Activated CD4-positive, alpha-beta T cell treated with anti-CD3 and anti-CD28 coated beads, Interleukin-2, amount 10 ng/mL, durations not matched to agents 7 days and 5 days (primary cell): ENCODE data around the gene CDH4. TPM values are rescaled to one million over a fixed set of nuclear protein-coding genes. Genes with fewer than 3 reads are reported as not detected.

Experiments
- CTCF ChIA-PET: fragments of 350-600 bp; sonication (Branson Sonifier 250); formaldehyde crosslinking; loops from one replicate; lab custom pipeline; 2021; ENCODE audit warnings: antibody characterized with exemption; lab: Charles Lee
- POLR2A ChIA-PET: fragments of 350-600 bp; sonication (Branson Sonifier 250); formaldehyde crosslinking; loops from one replicate; lab custom pipeline; 2021; ENCODE audit warnings: antibody characterized with exemption; lab: Charles Lee
- DNase-seq: peaks from one replicate; pipeline ENCODE4 v3.0.0-alpha.2; 2020
- H3K27ac Mint-ChIP-seq: one replicate; pipeline ENCODE4 v1.8.0; 2021; ENCODE audit warnings: mild to moderate bottlenecking, moderate library complexity, mixed read lengths
- H3K27me3 Mint-ChIP-seq: one replicate; pipeline ENCODE4 v1.8.0; 2021; ENCODE audit warnings: mixed read lengths
- H3K36me3 Mint-ChIP-seq: one replicate; pipeline ENCODE4 v1.8.0; 2021; ENCODE audit warnings: low read depth, mixed read lengths
- H3K4me1 Mint-ChIP-seq: one replicate; pipeline ENCODE4 v1.8.0; 2021; ENCODE audit warnings: mixed read lengths
- H3K4me3 Mint-ChIP-seq: one replicate; pipeline ENCODE4 v1.8.0; 2021; ENCODE audit warnings: mild to moderate bottlenecking, moderate library complexity, mixed read lengths
- H3K9me3 Mint-ChIP-seq: one replicate; pipeline ENCODE4 v1.8.0; 2021; ENCODE audit warnings: mixed read lengths
- total RNA-seq, 2 experiments: library from RNA; stranded (reverse); gene quantifications; one replicate each; pipeline ENCODE4 v1.2.3, GENCODE V29; 2021

Gene CDH4
- total RNA-seq, 2 experiments from 2014 or later: not detected

- ChIA-PET POLR2A (no interaction called here), CTCF (no interaction called here)
- Mint-ChIP-seq H3K36me3 (no peaks in the 10 kb centered on the region), H3K9me3 (peaks cover 2% of the 10 kb centered on the region), H3K4me1 (no peaks in the 10 kb centered on the region), H3K27ac (no peak overlapping the region), H3K4me3 (no peak overlapping the region), H3K27me3 (no peaks in the 10 kb centered on the region)
- DNase-seq: no peak
Observed at GRCh38 chr20:61638802-61639585, 386.9 kb downstream of the CDH4 start.

- Mint-ChIP-seq H3K36me3 (no peaks in the 10 kb centered on the region), H3K4me3 (no peak overlapping the region), H3K9me3 (no peaks in the 10 kb centered on the region), H3K27me3 (no peaks in the 10 kb centered on the region), H3K4me1 (no peaks in the 10 kb centered on the region), H3K27ac (no peak overlapping the region)
- no peak for DNase-seq
- CTCF ChIA-PET: no interaction called here
- POLR2A ChIA-PET: no interaction called here
Observed at GRCh38 chr20:61640131-61640870, 388.2 kb downstream of the CDH4 start.

- no peak for DNase-seq
- H3K27me3 Mint-ChIP-seq: no peaks in the 10 kb centered on the region
- H3K36me3 Mint-ChIP-seq: no peaks in the 10 kb centered on the region
- CTCF ChIA-PET: no interaction called here
- no peak overlapping the region for H3K27ac Mint-ChIP-seq
- H3K4me1 Mint-ChIP-seq: no peaks in the 10 kb centered on the region
- no peak overlapping the region for H3K4me3 Mint-ChIP-seq
- POLR2A ChIA-PET: no interaction called here
- H3K9me3 Mint-ChIP-seq: no peaks in the 10 kb centered on the region
Observed at GRCh38 chr20:61640871-61641245, 388.8 kb downstream of the CDH4 start.

- ChIA-PET POLR2A (no interaction called here), CTCF (no interaction called here)
- no peak for DNase-seq
- Mint-ChIP-seq H3K4me1 (no peaks in the 10 kb centered on the region), H3K36me3 (no peaks in the 10 kb centered on the region), H3K27me3 (no peaks in the 10 kb centered on the region), H3K27ac (no peak overlapping the region), H3K4me3 (no peak overlapping the region), H3K9me3 (no peaks in the 10 kb centered on the region)
Observed at GRCh38 chr20:61643656-61644377, 391.8 kb downstream of the CDH4 start.

GRCh38 chr20:61644378-61645076 lies 392.5 kb downstream of the CDH4 start:
- H3K36me3 Mint-ChIP-seq: no peaks in the 10 kb centered on the region
- POLR2A ChIA-PET: no interaction called here
- no peaks in the 10 kb centered on the region for H3K9me3 Mint-ChIP-seq
- H3K27me3 Mint-ChIP-seq: no peaks in the 10 kb centered on the region
- DNase-seq: no peak
- no peaks in the 10 kb centered on the region for H3K4me1 Mint-ChIP-seq
- CTCF ChIA-PET: no interaction called here
- H3K27ac Mint-ChIP-seq: no peak overlapping the region
- H3K4me3 Mint-ChIP-seq: no peak overlapping the region

GRCh38 chr20:61645732-61646131 lies 393.7 kb downstream of the CDH4 start:
- no peak overlapping the region for H3K27ac Mint-ChIP-seq
- H3K9me3 Mint-ChIP-seq: no peaks in the 10 kb centered on the region
- ChIA-PET POLR2A (no interaction called here), CTCF (no interaction called here)
- no peaks in the 10 kb centered on the region for H3K4me1 Mint-ChIP-seq
- H3K36me3 Mint-ChIP-seq: no peaks in the 10 kb centered on the region
- no peaks in the 10 kb centered on the region for H3K27me3 Mint-ChIP-seq
- H3K4me3 Mint-ChIP-seq: no peak overlapping the region
- no peak for DNase-seq

DNA sequence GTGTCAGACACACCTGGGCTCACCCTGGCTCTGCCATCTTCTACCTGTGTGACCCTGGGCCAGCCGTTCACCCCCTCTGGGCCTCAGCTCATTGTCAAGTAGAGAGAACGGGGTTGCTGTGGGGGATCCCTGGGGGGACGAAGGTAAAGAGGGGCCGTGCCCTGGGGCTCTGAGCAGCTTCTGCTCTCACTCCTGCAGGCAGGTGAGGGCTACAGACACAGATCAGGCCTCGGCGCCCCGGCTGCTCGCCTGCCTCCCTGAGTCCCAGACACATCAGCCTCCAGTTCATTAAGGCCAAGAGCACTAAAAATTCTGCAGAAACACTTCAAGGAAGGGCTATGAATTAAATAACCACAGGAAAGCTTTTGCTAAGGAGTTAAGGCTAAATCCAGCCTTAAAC lies 394.4 kb downstream of the CDH4 start:
- no peaks in the 10 kb centered on the region for H3K27me3 Mint-ChIP-seq
- no peaks in the 10 kb centered on the region for H3K4me1 Mint-ChIP-seq
- ChIA-PET CTCF (no interaction called here), POLR2A (no interaction called here)
- no peak overlapping the region for H3K4me3 Mint-ChIP-seq
- H3K36me3 Mint-ChIP-seq: no peaks in the 10 kb centered on the region
- no peak for DNase-seq
- H3K27ac Mint-ChIP-seq: no peak overlapping the region
- H3K9me3 Mint-ChIP-seq: no peaks in the 10 kb centered on the region

DNA sequence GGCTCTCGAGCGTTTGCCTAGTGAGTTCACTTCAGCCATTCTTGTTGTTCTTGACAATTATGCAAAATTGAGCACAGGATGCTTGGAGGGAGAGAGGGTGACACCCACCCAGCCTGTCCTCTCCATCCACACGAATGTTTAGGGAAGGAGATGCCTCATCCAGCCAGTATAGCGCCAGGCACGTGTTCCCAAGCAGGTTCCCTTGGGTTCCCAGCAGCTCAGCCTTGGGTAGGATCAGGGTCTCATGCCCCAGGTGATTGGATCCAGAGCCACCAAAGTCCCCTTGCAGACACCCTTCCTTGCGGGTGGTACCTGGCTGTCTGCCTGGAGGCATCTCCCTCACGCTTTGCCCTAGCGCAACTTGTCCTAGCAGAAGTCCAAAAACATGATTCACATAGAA lies 394.9 kb downstream of the CDH4 start:
- Mint-ChIP-seq H3K9me3 (peaks cover 3% of the 10 kb centered on the region), H3K27ac (no peak overlapping the region), H3K36me3 (no peaks in the 10 kb centered on the region), H3K4me3 (no peak overlapping the region), H3K4me1 (no peaks in the 10 kb centered on the region), H3K27me3 (no peaks in the 10 kb centered on the region)
- POLR2A ChIA-PET: no interaction called here
- CTCF ChIA-PET: no interaction called here
- no peak for DNase-seq

DNA sequence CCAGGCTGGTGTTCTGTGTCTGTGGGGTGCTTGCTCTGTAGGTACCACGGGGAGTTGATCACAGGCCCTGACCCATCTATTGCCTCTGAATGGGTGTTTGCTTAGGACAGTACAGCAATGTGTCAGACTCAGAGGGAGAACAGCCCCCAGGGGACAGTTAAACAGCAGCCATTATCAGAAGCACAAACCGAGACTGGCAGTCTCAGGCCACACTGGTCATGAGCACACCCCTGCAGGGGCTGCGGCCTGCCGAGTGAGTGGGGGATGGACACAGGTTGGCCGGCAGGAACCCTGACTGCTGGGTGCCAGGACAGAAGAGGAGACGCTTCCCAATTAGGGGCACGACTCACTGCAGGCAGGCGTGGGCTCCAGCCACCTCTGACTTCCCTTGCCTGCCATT lies 395.6 kb downstream of the CDH4 start:
- no peak for DNase-seq
- no peak overlapping the region for H3K4me3 Mint-ChIP-seq
- no peaks in the 10 kb centered on the region for H3K4me1 Mint-ChIP-seq
- no peak overlapping the region for H3K27ac Mint-ChIP-seq
- H3K9me3 Mint-ChIP-seq: peaks cover 3% of the 10 kb centered on the region
- ChIA-PET CTCF (no interaction called here), POLR2A (no interaction called here)
- no peaks in the 10 kb centered on the region for H3K36me3 Mint-ChIP-seq
- no peaks in the 10 kb centered on the region for H3K27me3 Mint-ChIP-seq

DNA sequence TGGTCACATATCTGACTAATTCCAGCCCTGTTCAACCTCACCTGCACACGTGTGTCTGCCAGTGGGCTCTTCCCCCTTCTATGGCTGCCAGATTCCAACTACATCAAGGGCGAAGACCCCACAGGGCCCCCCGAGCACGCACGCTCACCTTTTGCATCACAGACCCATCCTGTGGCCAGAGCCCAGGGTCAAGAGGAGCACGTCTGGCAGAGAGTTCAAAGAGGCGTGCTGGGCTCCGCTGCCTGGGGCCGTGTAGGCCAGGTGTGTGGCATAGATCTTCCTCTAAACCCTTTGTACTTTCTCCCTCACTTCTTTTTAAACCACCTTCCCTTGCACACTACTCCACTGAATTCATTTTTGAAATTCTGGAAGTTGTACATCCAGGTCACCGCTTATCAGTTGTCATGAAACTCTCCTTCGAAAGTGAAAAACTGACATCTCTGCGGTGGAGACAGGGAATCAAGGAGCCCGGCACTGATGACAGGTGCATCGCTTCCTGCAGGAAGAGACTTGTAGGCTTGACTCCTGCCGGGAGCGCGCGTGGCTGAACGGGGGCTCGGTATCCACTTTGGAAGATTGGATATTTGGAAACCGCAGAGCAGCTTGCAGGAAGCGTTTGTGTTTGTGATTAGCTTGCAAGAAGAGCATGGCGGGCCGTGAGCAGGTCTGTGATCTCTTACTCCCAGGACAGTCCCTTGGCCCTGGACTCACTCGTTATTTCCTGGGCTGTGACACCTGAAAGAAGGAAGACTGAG lies 397.2 kb downstream of the CDH4 start:
- Mint-ChIP-seq H3K27ac (no peak overlapping the region), H3K27me3 (no peaks in the 10 kb centered on the region), H3K36me3 (no peaks in the 10 kb centered on the region)

GRCh38 chr20:61649860-61650162 lies 397.8 kb downstream of the CDH4 start:
- no peak overlapping the region for H3K4me3 Mint-ChIP-seq
- H3K9me3 Mint-ChIP-seq: peaks cover 3% of the 10 kb centered on the region
- no peaks in the 10 kb centered on the region for H3K4me1 Mint-ChIP-seq
- DNase-seq: no peak
- ChIA-PET CTCF (no interaction called here), POLR2A (no interaction called here)
- H3K36me3 Mint-ChIP-seq: no peaks in the 10 kb centered on the region
- H3K27ac Mint-ChIP-seq: no peak overlapping the region
- no peaks in the 10 kb centered on the region for H3K27me3 Mint-ChIP-seq

More for the DNA sequence above, 397.2 kb downstream of the CDH4 start:
- H3K4me1 Mint-ChIP-seq: no peaks in the 10 kb centered on the region
- ChIA-PET POLR2A (no interaction called here), CTCF (no interaction called here)
- peaks cover 3% of the 10 kb centered on the region for H3K9me3 Mint-ChIP-seq
- no peak overlapping the region for H3K4me3 Mint-ChIP-seq
- DNase-seq: no peak

GRCh38 chr20:61650912-61651733 lies 399.1 kb downstream of the CDH4 start:
- Mint-ChIP-seq H3K9me3 (peaks cover 3% of the 10 kb centered on the region), H3K4me3 (no peak overlapping the region), H3K36me3 (no peaks in the 10 kb centered on the region), H3K27ac (no peak overlapping the region), H3K4me1 (no peaks in the 10 kb centered on the region), H3K27me3 (no peaks in the 10 kb centered on the region)
- DNase-seq: no peak
- POLR2A ChIA-PET: no interaction called here
- CTCF ChIA-PET: no interaction called here
